ENCODE measurements around the gene FAM240B.

DNA sequence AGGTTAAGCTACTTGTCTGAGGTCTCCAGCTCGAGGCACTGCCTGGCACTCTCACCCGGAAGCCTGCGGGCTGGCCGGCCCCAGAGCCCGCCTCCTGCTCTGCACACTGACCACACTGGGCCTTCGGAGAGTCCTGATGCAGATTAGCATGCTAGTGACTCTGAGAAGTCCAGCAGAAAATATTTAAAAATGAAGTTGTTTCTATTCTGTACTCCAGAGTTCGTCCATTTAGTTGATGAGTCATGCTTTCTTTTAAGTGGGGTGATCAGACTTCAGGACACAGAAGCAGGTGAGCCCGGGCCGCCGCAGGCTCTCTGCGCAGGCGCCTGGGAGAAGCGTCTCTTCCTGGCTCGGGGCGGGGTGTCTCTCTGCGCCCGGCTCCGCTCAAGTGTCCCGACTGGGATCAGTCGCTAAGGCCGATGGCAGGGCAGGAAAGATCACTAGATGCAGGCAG is 32.5 kb downstream of the FAM240B start:
- TF ChIP-seq, protein P1, sequence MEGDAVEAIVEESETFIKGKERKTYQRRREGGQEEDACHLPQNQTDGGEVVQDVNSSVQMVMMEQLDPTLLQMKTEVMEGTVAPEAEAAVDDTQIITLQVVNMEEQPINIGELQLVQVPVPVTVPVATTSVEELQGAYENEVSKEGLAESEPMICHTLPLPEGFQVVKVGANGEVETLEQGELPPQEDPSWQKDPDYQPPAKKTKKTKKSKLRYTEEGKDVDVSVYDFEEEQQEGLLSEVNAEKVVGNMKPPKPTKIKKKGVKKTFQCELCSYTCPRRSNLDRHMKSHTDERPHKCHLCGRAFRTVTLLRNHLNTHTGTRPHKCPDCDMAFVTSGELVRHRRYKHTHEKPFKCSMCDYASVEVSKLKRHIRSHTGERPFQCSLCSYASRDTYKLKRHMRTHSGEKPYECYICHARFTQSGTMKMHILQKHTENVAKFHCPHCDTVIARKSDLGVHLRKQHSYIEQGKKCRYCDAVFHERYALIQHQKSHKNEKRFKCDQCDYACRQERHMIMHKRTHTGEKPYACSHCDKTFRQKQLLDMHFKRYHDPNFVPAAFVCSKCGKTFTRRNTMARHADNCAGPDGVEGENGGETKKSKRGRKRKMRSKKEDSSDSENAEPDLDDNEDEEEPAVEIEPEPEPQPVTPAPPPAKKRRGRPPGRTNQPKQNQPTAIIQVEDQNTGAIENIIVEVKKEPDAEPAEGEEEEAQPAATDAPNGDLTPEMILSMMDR (conservative IDR thresholded peaks at IDR 0.05) = no peak
- no peak for TF ChIP-seq EZH2 (IDR thresholded peaks at IDR 0.05; ENCODE audit: low read depth)
